Right ventricle myocardium superior (tissue), 1 donor: ENCODE data around the gene CDKN3. TPM values are rescaled to one million over a fixed set of nuclear protein-coding genes. Genes with fewer than 3 reads are reported as not detected.
"Not testable (repeated sequence)": the region's sequence is repeated elsewhere in the genome, so short reads cannot be mapped to it uniquely, and the experiment has no call there.

ENCODE experiments used
- ATAC-seq: fragments of 200-7000 bp; cut with Tn5 transposase; one replicate; pipeline ENCODE4 v1.9.1; 2020; ENCODE audit warnings: mild to moderate bottlenecking; ENCODE audit not compliant: poor library complexity
- DNase-seq: peaks from one replicate; pipeline ENCODE4 v3.0.0-alpha.2; 2020
- intact Hi-C: fragments of 100-400 bp; cut with DNase I; formaldehyde crosslinking; loops from one replicate; pipeline ENCODE4 v1.11.2; 2022
- total RNA-seq: library from RNA; stranded (reverse); fragmentation: NEBNext Ultra II Directional; extraction: Animal tissue kit (Norgen Biotek cat#: 25700); gene quantifications from one replicate; pipeline ENCODE4 v1.2.1, GENCODE V29; 2021
- donor health status: DM: no; HTN: yes; CAD: no; lungs with severe emphysema.

CDKN3 gene
- total RNA-seq, 1 donor from 2014 or later = 5.2 TPM

GRCh38 chr14:54366736-54367735 is 29.8 kb upstream of the CDKN3 start:
- peak; percentile 63 for ATAC-seq
- intact Hi-C loops = no loop called here
- no peak for DNase-seq

DNA sequence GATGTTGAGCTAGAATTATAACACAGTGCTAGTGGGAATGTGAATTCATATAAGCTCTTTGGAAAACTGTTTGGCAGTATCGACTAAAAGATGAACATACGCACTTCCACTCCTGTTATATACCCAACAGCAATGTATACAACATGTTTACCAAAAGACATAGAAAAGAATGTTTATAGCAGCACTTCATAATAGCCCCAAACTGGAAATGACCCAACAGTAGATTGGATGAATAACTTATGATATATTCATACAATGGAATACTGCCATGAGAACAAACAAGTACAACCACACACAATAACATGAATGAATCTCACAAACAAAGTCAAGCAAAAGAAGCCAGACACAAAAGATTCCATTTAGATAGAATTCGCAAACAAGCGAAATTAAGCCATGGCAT is 28.5 kb upstream of the CDKN3 start:
- no peak for ATAC-seq

DNA sequence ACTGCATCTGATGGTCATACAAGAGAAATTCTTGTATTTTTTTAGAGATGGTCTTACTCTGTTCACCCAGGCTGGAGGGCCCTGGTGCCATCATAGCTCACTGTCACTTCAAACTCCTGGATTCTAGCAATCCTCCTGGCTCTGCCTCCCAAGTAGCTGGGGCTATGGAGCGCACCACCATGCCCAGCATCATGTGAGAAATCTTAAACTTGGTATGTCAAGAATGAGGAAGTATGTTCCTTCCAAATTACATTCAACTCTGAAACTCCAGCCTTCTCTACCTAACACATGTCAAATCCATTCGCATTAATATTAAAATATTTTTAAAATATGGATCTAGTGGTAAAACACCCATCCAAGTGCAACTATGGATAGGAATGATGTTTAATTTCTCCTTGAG is 27.5 kb upstream of the CDKN3 start:
- intact Hi-C loops = no loop called here
- no peak for ATAC-seq
- DNase-seq = no peak

More for the DNA sequence above, 28.5 kb upstream of the CDKN3 start:
- no peak for DNase-seq
- intact Hi-C loops = no loop called here

DNA sequence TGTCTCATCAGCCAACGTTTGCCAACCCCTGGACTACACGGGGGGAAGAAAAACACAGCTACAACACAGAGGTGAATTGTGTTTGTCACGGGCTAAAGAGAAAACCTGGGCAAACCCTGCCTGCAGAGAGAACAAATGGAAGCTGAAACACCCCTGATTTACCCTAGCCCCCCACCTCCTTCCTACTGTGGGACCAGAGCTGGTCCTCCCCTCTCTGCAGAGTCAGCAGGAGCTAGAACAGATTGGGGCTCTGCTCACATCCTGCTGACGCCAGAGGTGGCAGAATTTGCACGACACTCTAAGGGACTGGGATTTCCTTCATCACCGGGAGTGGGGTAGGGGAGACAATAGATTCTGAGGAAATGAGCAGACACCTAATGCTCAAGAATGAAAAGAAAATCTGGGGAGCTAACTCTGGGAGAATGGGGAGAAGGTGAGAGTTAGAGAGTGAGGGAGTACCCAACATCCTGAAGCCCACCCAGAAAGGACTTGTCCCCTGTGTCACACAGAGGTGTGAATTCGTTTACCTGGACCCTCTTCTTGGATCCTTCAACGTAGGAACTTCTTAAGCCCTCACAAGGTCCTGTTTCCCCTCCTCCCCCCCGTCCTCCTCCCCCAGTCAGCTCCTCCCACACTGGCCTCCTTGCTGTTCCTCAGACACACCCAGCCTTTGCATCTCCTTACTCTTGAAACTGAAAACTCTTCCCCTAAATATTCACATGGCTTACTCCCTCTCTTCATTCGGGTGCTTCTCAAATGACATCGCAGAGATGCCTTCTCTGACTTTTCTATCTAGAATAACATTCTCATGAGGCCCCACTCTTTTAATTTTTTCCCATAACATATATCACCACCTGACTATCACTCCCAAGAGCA is 26.2 kb upstream of the CDKN3 start:
- intact Hi-C loops = no loop called here
- DNase-seq (no peak), ATAC-seq (no peak)

DNA sequence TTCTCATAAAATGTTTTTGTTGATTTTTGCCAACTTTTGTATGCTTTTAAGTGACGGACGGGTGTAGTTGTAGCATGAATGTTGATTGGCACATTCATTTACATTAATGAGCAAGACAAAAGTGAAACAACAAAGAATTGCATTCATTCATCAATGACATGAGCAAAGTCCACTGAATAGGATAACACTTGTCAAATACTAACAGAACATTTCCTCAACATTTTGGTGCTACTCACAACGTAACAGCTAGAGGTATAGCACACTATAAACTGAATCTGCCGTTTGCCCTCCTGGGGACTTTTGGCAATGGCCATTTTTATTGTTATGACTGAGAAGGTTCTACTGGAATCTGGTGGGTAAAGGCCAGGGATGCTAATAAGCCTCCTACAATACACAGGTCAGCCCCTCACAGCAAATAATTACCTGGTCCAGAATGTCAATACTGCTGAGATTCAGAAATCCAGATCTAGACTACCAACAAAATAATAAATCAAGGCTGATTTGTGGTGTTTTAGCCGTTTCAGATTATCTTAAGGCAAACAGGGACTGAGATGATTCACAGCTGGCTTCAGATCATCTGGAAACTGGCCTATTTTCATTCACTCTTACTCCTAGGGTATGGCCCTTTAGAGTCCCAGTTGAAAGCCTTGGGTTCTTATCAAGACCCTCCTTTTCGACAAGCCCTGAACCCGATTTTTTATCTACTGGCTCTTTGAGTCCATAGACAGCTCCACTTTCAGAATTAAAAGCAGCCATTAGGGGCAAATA is 22.5 kb upstream of the CDKN3 start:
- DNase-seq (no peak), ATAC-seq (peak; percentile 59)
- intact Hi-C loops = no loop called here

GRCh38 chr14:54377501-54377900 is 19.3 kb upstream of the CDKN3 start:
- ATAC-seq (no peak), DNase-seq (no peak)
- intact Hi-C loops = no loop called here

DNA sequence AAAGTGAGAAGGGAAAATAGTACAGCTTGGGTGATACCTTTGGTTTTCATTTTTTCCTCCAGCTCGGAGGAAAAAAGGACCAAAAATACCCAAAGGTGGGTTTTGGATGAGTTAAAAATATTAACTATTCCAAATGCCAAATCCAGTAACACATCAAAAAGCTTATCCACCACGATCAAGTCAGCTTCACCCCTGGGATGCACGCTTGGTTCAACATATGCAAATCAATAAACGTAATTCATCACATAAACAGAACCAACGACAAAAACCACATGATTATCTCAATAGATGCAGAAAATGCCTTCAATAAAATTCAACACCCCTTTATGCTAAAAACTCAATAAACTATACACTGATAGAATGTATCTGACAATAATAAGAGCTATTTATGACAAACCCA is 17.9 kb upstream of the CDKN3 start:
- ATAC-seq, intact Hi-C loops, DNase-seq: not testable (repeated sequence)

GRCh38 chr14:54380558-54380957 is 16.2 kb upstream of the CDKN3 start:
- intact Hi-C loops, DNase-seq, ATAC-seq: not testable (repeated sequence)

GRCh38 chr14:54381821-54382220 is 15.0 kb upstream of the CDKN3 start:
- ATAC-seq (no peak), DNase-seq (no peak)
- intact Hi-C loops = no loop called here

DNA sequence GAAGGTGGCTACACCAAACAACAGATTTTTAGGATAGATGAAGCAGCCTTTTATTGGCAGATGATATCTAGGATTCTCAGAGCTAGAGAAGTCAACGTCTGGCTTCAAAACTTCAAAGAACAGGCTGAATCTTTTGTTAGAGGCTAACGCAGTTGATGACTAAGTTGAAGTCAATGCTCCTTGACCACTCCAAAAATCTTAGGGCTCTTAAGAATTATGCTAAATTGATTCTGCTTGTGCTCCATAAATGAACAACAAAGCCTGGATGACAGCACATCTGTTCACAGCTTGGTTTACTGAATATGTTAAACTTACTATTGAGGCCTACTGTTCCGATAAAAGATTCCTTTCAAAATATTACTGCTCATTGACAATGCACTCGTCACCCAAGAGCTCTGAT is 13.0 kb upstream of the CDKN3 start:
- intact Hi-C loops = no loop called here
- ATAC-seq (no peak), DNase-seq (no peak)

- intact Hi-C loops = no loop called here
- DNase-seq (no peak), ATAC-seq (no peak)
Observed at GRCh38 chr14:54385556-54385955, 11.3 kb upstream of the CDKN3 start.

- intact Hi-C loops = no loop called here
- no peak for DNase-seq
- ATAC-seq = no peak
Observed at GRCh38 chr14:54387328-54387727, 9.5 kb upstream of the CDKN3 start.

GRCh38 chr14:54392131-54392859 is 4.5 kb upstream of the CDKN3 start:
- ATAC-seq (no peak), DNase-seq (no peak)
- intact Hi-C loops = no loop called here

DNA sequence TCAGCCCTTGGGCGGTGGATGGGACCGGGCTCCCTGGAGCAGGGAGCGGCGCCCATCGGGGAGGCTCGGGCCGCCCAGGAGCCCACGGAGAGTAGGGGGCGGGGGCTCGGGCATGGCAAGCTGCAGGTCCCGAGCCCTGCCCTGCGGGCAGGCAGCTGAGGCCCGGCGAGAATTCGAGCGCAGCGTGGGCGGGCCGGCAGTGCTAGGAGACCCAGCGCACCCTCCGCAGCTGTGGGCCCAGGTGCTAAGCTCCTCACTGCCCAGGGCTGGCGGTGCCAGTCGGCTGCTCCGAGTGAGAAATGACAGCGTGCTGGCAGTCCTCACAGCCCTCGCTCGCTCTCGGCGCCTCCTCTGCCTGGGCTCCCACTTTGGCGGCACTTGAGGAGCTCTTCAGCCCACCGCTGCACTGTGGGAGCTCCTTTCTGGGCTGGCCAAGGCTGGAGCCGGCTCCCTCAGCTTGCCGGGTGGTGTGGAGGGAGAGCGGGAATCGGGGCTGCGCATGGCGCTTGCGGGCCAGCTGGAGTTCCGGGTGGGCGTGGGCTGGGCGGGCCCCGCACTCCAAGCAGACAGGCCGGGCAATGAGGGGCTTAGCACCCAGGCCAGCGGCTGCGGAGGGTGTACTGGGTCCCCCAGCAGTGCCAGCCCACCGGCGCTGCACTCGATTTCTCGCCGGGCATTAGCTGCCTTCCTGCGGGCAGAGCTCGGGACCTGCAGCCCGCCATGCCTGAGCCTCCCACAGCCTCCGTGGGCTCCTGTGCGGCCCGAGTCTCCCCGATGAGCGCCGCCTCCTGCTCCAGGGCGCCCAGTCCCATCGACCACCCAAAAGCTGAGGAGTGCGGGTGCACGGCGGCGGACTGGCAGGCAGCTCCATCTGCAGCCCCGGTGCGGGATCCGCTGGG is 3.6 kb upstream of the CDKN3 start:
- intact Hi-C loops, DNase-seq, ATAC-seq: not testable (repeated sequence)

- intact Hi-C loops = no loop called here
- DNase-seq = no peak
- ATAC-seq = no peak
Observed at GRCh38 chr14:54394596-54394995, 2.2 kb upstream of the CDKN3 start.

DNA sequence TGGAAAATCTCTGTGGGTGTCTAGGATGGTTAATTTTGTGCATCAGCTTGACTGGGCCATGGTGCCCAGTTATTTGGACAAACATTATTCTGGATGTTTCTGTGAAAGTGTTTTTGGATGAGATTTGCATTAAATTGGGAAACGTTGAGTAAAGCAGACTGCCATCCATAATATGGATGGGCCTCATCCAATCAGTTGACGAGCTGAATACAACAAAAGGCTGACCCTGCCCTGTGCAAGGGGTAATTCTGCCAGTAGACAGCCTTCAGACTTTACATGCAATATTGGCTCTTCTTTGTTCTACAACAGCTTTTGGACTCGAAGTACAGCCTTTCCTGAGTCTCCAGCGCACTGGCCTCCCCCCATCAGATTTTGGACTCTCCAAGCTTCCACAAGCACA is 1.5 kb upstream of the CDKN3 start:
- DNase-seq (no peak), ATAC-seq (no peak)
- intact Hi-C loops = no loop called here

DNA sequence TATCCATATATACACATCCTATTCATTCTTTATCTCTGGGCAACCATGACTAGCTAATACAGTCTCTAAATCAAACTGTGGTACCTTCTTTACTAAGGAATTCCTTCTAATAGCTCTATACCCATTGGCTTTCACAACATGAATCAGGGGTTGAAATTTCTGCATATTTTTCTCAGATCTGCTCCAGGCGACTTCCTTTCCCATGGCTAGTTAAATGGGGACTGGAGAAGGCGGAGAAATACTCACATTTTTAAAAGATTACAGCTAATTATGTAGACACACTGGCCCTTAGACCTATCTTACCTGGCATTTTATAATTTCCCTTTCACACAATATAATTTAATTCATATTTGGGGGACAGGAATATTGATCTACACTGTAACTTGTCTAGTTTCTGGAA is 1.1 kb upstream of the CDKN3 start:
- intact Hi-C loops = no loop called here
- DNase-seq (no peak), ATAC-seq (no peak)
